ENCODE results near the gene CUEDC1. TPM values are rescaled to one million over a fixed set of nuclear protein-coding genes. Genes with fewer than 3 reads are reported as not detected.

Gene CUEDC1
- total RNA-seq, 3 donors from 2014 or later, result 13.0 to 18.0 (median 14.5) TPM

DNA sequence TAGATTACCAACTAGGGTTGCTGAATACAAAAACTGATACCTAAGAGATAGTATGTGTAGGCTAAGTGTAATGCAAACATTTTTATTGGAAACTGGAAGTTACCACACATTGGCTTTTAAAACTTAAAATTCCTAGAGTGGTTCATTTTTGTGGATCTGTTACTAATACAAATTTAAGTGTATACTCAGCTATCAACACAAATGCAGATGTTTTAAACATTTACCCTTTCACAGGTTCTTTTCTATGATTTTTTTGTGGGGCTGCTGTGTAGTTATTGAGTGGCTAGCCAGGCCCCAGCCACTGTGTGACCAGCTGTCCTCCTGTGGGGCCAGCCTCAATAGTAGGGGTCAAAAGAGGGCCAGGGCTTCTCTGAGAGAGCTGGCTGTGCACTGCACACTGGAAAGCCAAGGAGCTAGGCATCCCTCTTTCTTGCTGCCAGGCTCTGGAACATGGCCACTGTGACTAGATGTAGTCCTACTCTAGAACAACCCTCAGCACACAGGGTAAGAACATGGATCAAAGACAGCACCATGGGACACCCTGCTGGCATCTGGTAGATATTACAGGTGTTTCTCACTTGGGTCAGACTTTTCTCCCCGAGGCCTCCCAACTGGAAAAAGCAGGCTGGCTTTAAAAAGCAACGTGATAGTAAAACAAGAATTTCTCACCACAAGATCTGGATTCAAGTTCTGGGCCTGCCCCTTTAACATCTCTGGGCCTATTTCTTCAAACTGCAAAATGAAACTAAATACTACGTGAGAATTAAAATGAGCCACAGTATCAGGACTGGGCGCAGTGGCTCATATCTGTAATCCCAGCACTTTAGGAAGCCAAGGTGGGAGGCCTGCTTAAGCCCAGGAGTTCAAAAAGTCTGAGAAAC is 40.1 kb upstream of the CUEDC1 start:
- H3K4me3 ChIP-seq, result no peak overlapping the region
- intact Hi-C loops (cut with DNase I; ENCODE audit: low total_unique reads), result loop anchor here (10.0 kb wide), 2 partner anchors 119 to 939 kb away; no protein-coding TSS in a partner anchor
- peaks cover 0 to 5% of the 10 kb centered on the region in 2 donors for H3K4me1 ChIP-seq
- no peaks in the 10 kb centered on the region for H3K9me3 ChIP-seq
- no peaks in the 10 kb centered on the region for H3K36me3 ChIP-seq
- TF ChIP-seq CTCF (IDR thresholded peaks at IDR 0.05) (peak; percentile 56 to 82 (median 82)), POLR2AphosphoS5 (IDR thresholded peaks at IDR 0.05) (peak in 2 of 3 donors; percentile 48 to 62), POLR2A (IDR thresholded peaks at IDR 0.05) (no peak)
- H3K27me3 ChIP-seq, result no peaks in the 10 kb centered on the region
- DNase-seq (ENCODE audit: low spot score in 2 of 2), result peak; percentile 59 to 74
- H3K27ac ChIP-seq, result peak overlapping the region; percentile 27 to 37

DNA sequence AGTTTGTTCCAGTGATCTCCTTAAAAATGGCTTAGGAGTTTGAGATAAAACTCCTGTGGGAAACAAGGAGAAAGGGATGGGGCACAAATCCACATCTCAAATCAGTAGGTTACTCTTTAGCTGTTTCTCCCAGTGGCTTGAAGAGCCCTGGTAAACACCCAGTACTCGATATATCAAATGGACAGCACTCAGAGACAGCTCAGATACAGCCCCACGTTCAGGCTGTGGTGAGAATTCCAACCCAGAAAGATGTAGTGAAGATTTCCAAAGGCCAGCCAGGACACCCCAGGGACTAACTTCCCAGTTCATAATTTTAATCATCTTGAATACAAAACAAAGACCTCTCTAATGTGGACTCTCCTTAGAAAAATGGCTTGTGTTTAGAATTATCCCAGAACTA is 39.2 kb upstream of the CUEDC1 start:
- Histone ChIP-seq H3K9me3 (no peaks in the 10 kb centered on the region), H3K36me3 (no peaks in the 10 kb centered on the region), H3K4me3 (no peak overlapping the region), H3K4me1 (peaks cover 0 to 5% of the 10 kb centered on the region in 2 donors), H3K27ac (no peak overlapping the region), H3K27me3 (no peaks in the 10 kb centered on the region)
- intact Hi-C loops (cut with DNase I; ENCODE audit: low total_unique reads), result loop anchor here (10.0 kb wide), 2 partner anchors 120 to 940 kb away; no protein-coding TSS in a partner anchor
- TF ChIP-seq POLR2AphosphoS5 (IDR thresholded peaks at IDR 0.05) (no peak), POLR2A (IDR thresholded peaks at IDR 0.05) (no peak), CTCF (IDR thresholded peaks at IDR 0.05) (no peak)
- no peak for DNase-seq (ENCODE audit: low spot score in 2 of 2)

DNA sequence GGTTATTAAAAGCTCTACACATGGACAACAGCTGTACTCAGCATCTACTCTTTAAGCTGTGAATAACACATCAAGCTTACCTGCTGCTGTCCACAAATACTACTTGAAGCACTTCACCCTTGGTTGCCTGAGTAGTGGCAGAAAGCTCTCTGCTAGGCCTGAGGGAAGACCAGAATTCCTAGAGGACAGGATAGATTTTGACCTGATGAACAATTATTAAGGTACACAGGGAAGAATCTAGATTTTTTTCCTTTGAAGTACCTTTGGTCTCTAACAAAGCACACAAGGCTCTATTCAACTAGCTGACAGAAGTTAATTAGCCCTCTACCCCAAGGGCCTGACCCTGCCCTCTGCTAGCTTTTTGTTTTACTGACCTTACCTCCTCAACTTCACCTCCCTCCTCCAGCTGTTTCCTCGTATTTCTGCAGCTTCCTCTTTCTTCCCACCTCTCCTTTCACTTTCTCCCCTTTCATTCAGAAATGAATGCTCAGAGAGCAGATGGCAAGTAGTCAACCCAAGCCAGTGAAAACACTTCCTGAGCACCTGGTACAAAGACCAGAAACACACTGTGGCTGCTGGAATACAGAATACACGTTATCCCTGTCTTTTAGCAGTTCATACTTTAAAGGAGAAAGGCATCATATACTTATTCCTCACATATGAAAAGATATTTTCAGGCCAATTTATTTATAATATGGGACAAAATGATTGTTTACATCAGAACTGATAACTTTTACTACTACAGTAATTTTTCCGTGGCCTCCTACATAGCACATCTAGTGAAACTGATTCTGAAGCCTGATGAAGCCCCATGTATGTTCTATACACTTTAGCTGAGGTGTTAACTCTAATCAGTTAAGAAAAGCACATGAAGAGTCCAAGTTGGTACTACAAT is 38.5 kb upstream of the CUEDC1 start:
- no peaks in the 10 kb centered on the region for H3K27me3 ChIP-seq
- H3K9me3 ChIP-seq, result no peaks in the 10 kb centered on the region
- H3K36me3 ChIP-seq, result no peaks in the 10 kb centered on the region
- peaks cover 0 to 5% of the 10 kb centered on the region in 2 donors for H3K4me1 ChIP-seq
- intact Hi-C loops (cut with DNase I; ENCODE audit: low total_unique reads), result loop anchor here (10.0 kb wide), 2 partner anchors 121 to 941 kb away; no protein-coding TSS in a partner anchor
- TF ChIP-seq POLR2A (IDR thresholded peaks at IDR 0.05), result no peak
- TF ChIP-seq CTCF (IDR thresholded peaks at IDR 0.05), result no peak
- no peak for TF ChIP-seq POLR2AphosphoS5 (IDR thresholded peaks at IDR 0.05)
- H3K27ac ChIP-seq, result peak overlapping the region; percentile 6 to 56
- DNase-seq (ENCODE audit: low spot score in 2 of 2), result no peak
- H3K4me3 ChIP-seq, result no peak overlapping the region

GRCh38 chr17:57991537-57991936 is 36.3 kb upstream of the CUEDC1 start:
- H3K4me3 ChIP-seq, result no peak overlapping the region
- no peak for DNase-seq (ENCODE audit: low spot score in 2 of 2)
- no peaks in the 10 kb centered on the region for H3K9me3 ChIP-seq
- H3K36me3 ChIP-seq, result no peaks in the 10 kb centered on the region
- H3K27me3 ChIP-seq, result no peaks in the 10 kb centered on the region
- TF ChIP-seq CTCF (IDR thresholded peaks at IDR 0.05) (no peak), POLR2A (IDR thresholded peaks at IDR 0.05) (no peak)
- intact Hi-C loops (cut with DNase I; ENCODE audit: low total_unique reads), result loop anchor here (10.0 kb wide), 2 partner anchors 123 to 943 kb away; no protein-coding TSS in a partner anchor
- H3K27ac ChIP-seq, result no peak overlapping the region
- peaks cover 0 to 5% of the 10 kb centered on the region in 2 donors for H3K4me1 ChIP-seq
